Small intestine (tissue), 7 donors: Measurements from ENCODE around the gene CDC42BPB. TPM values are rescaled to one million over a fixed set of nuclear protein-coding genes. Genes with fewer than 3 reads are reported as not detected.
A peak's percentile ranks its signal among the peaks of the same experiment; 100 is the strongest.

ENCODE experiments used
- DNase-seq, 2 donors: peaks; one replicate each; pipeline versions ENCODE4 v3.0.0 to v3.0.0-alpha.2; 2013
- FAIRE-seq: peaks from 2 replicates; lab custom pipeline; 2012; peaks lifted over from hg19 to GRCh38; lab: Jason Lieb, UNC
- H3K27ac ChIP-seq, 3 donors: one replicate each; pipeline ENCODE4 v1.5.1; 2013; ENCODE audit warnings: low read length in 2 of 3, mild to moderate bottlenecking in 2 of 3, control low read depth in 1 of 3, inconsistent platforms in 1 of 3, low read depth in 1 of 3, moderate library complexity in 1 of 3
- H3K27me3 ChIP-seq, 3 donors: one replicate each; pipeline ENCODE4 v1.6.1; 2013; ENCODE audit warnings: low read length in 3 of 3, inconsistent platforms in 1 of 3; ENCODE audit not compliant: control insufficient read depth in 3 of 3, insufficient read depth in 3 of 3
- H3K36me3 ChIP-seq, 3 donors: one replicate each; pipeline ENCODE4 v1.6.1; 2013; ENCODE audit warnings: low read length in 3 of 3, inconsistent platforms in 1 of 3, low read depth in 1 of 3, mild to moderate bottlenecking in 1 of 3, moderate library complexity in 1 of 3; ENCODE audit not compliant: control insufficient read depth in 3 of 3, insufficient read depth in 2 of 3
- H3K4me1 ChIP-seq, 3 donors: one replicate each; pipeline ENCODE4 v1.6.1; 2013; ENCODE audit warnings: low read length in 2 of 3, inconsistent platforms in 1 of 3, low read depth in 1 of 3, mild to moderate bottlenecking in 1 of 3, moderate library complexity in 1 of 3; ENCODE audit not compliant: control insufficient read depth in 3 of 3, insufficient read depth in 2 of 3
- H3K4me3 ChIP-seq, 3 donors: one replicate each; pipeline ENCODE4 v1.5.1; 2013; ENCODE audit warnings: low read length in 3 of 3, control low read depth in 1 of 3, inconsistent platforms in 1 of 3, low read depth in 1 of 3, mild to moderate bottlenecking in 1 of 3, moderate library complexity in 1 of 3
- H3K9me3 ChIP-seq, 2 donors: one replicate each; pipeline ENCODE4 v1.6.1; 2013; ENCODE audit warnings: low read depth in 1 of 2, low read length in 1 of 2; ENCODE audit not compliant: control insufficient read depth in 2 of 2, insufficient read depth in 1 of 2
- WGBS, 3 donors: extraction: QIAGEN DNeasy Blood & Tissue Kit; methylation state at CpG; one replicate each; pipeline ENCODE4 v1.1.7; 2013; 5-methylcytosine and 5-hydroxymethylcytosine counted together
- polyA plus RNA-seq, 4 donors: library from polyadenylated mRNA; stranded (reverse) in 3 of 4; unstranded in 1 of 4; fragments of 200-250 nt in 3 of 4; fragments of 120-200 nt in 1 of 4; gene quantifications; one replicate each; pipeline versions ENCODE4 v1.2.1 to v1.2.3, GENCODE V29; 2013
- donor health status: healthy with polysubstance abuse.
- donor health status: control.
- donor health status: control.
- donor health status: Bipolar disorder and iron deficiency.
- donor health status: healthy.

CDC42BPB gene
- polyA plus RNA-seq, 4 donors = 29.2 to 69.4 (median 39.5) TPM

GRCh38 chr14:102967506-102967795, 89.9 kb downstream of the CDC42BPB start:
- Histone ChIP-seq H3K36me3 (peaks cover 26 to 87% (median 32%) of the 10 kb centered on the region in 3 donors), H3K4me3 (no peak overlapping the region), H3K27ac (no peak overlapping the region), H3K27me3 (no peaks in the 10 kb centered on the region), H3K4me1 (no peaks in the 10 kb centered on the region), H3K9me3 (no peaks in the 10 kb centered on the region)
- FAIRE-seq (no peak), DNase-seq (no peak)
- 91 to 95% (median 92%) methylated on average over 14 of the region's 14 CpGs for WGBS, 3 donors

DNA sequence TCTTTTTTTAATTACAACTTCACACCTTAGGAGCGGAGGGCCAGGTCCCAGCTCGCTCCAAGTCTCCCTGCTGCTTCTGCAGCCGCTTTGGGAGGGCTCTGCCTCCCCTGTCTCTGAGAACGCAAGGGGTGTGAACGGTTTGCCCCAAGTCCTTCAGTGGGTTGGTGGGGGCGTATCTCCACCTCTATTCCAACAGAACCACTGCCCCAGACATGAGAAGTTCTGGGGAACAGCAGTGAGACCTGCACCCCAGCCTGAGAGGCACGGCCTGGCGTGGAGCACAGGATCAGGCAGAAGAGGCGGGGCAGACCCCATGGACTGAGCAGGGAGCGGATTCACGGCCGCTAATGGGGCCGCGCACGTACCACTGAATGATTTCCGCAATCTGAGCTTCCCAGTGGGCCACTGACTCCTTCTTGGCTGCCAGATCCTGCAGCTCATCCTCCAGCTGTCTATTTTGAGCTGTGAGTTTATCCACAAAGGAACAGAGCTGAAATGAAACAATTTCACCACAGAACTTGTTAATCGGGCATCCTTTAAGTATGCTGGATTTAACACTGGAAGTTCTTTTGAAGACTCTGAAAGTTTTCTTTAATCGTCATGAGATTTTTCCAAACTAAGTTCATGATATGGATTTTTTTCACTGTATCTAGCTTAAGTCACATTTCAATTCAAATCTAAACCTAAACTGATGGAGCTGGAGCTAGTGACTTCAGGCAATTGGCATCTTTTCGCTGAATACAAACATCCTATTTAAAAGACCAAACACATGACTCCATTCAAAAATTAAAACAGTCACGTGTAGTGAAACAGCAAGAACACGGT, 90.5 kb downstream of the CDC42BPB start:
- Histone ChIP-seq H3K27ac (no peak overlapping the region), H3K4me1 (no peaks in the 10 kb centered on the region), H3K36me3 (peaks cover 26 to 87% (median 37%) of the 10 kb centered on the region in 3 donors), H3K27me3 (no peaks in the 10 kb centered on the region), H3K4me3 (no peak overlapping the region), H3K9me3 (no peaks in the 10 kb centered on the region)
- DNase-seq = no peak
- FAIRE-seq = no peak
- 89 to 95% (median 90%) methylated on average over 21 of the region's 21 CpGs for WGBS, 3 donors

DNA sequence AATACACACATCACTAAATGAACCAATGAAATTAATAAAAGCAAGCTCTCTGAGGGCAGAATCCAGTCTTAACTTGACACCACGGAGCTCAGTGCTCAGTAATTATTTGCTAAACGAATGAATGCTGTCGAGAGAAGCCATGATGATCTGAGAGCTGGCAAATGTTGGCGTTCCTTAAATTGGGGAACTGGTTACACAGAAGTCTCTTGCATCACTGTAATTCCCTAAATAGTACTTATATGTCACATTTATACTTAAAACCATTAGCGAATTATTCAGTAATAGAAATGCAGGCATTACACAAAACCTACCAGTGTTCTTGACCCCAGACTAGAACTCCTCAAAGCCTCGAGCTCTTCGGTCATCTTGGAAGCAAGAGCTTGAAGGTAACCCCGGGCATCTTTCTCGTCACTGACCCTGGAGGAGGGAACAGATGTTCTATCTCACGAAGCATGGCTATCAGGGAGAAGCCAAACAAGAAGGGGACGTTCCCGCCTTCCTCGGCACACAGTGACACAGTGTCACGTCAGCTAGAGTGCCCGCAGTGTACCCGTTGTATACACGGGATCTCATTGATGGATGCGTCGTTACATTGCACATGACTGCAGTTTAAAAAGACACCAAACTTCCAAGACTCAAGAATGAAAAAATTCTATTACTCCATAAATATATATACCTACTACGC, 91.2 kb downstream of the CDC42BPB start:
- FAIRE-seq = no peak
- no peaks in the 10 kb centered on the region for H3K4me1 ChIP-seq
- WGBS, 3 donors = 91 to 95% (median 95%) methylated on average over 20 of the region's 20 CpGs
- no peak overlapping the region for H3K4me3 ChIP-seq
- H3K27me3 ChIP-seq = no peaks in the 10 kb centered on the region
- DNase-seq = no peak
- H3K27ac ChIP-seq = no peak overlapping the region
- peaks cover 22 to 86% (median 37%) of the 10 kb centered on the region in 3 donors for H3K36me3 ChIP-seq
- no peaks in the 10 kb centered on the region for H3K9me3 ChIP-seq

DNA sequence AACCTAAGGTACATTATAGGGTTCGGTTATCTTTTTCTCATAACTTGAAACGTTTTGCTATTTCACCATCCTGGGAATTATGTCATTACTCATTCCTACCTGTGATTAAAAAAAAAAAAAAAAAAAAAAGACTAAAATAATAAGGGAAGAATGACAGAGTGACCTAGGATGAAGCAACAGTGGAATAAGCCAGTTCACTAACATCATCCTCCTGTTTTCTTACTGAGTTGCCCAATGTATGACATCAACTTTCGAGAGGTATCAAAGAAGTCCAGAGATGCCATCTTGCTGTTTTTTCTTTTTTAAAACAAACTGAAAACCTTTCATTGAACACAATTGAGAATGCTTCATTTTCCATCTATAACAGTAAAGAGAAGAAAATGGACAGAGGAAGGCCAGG, 92.1 kb downstream of the CDC42BPB start:
- 74 to 91% (median 86%) methylated on average over 3 of the region's 3 CpGs for WGBS, 3 donors
- FAIRE-seq (no peak), DNase-seq (peak in 1 of 2 donors; percentile 37)
- Histone ChIP-seq H3K27me3 (no peaks in the 10 kb centered on the region), H3K27ac (no peak overlapping the region), H3K4me1 (no peaks in the 10 kb centered on the region), H3K9me3 (no peaks in the 10 kb centered on the region), H3K4me3 (no peak overlapping the region), H3K36me3 (peaks cover 16 to 88% (median 40%) of the 10 kb centered on the region in 3 donors)

GRCh38 chr14:102964152-102964730, 93.1 kb downstream of the CDC42BPB start:
- Histone ChIP-seq H3K4me3 (no peak overlapping the region), H3K4me1 (no peaks in the 10 kb centered on the region), H3K36me3 (peaks cover 17 to 84% (median 30%) of the 10 kb centered on the region in 3 donors), H3K9me3 (no peaks in the 10 kb centered on the region), H3K27ac (no peak overlapping the region), H3K27me3 (no peaks in the 10 kb centered on the region)
- 95 to 96% (median 96%) methylated on average over 34 to 39 of the region's 39 CpGs for WGBS, 3 donors
- DNase-seq (no peak), FAIRE-seq (no peak)

GRCh38 chr14:102962111-102962627, 95.2 kb downstream of the CDC42BPB start:
- H3K36me3 ChIP-seq = peaks cover 7 to 82% (median 23%) of the 10 kb centered on the region in 3 donors
- H3K27ac ChIP-seq = no peak overlapping the region
- 58 to 76% (median 72%) methylated on average over 9 of the region's 9 CpGs for WGBS, 3 donors
- no peaks in the 10 kb centered on the region for H3K4me1 ChIP-seq
- H3K9me3 ChIP-seq = no peaks in the 10 kb centered on the region
- H3K27me3 ChIP-seq = no peaks in the 10 kb centered on the region
- DNase-seq = peak in 1 of 2 donors; percentile 23
- H3K4me3 ChIP-seq = no peak overlapping the region
- FAIRE-seq = no peak

GRCh38 chr14:102958461-102958860, 98.9 kb downstream of the CDC42BPB start:
- no peaks in the 10 kb centered on the region for H3K9me3 ChIP-seq
- H3K27ac ChIP-seq = no peak overlapping the region
- no peaks in the 10 kb centered on the region for H3K27me3 ChIP-seq
- whole genome bisulfite sequencing, 3 donors = 95 to 98% (median 97%) methylated on average over 10 of the region's 10 CpGs
- FAIRE-seq = no peak
- peaks cover 11 to 78% (median 17%) of the 10 kb centered on the region in 3 donors for H3K36me3 ChIP-seq
- no peak overlapping the region for H3K4me3 ChIP-seq
- H3K4me1 ChIP-seq = no peaks in the 10 kb centered on the region
- no peak for DNase-seq

GRCh38 chr14:102957222-102957621, 100.1 kb downstream of the CDC42BPB start:
- no peaks in the 10 kb centered on the region for H3K9me3 ChIP-seq
- peaks cover 13 to 80% (median 25%) of the 10 kb centered on the region in 3 donors for H3K36me3 ChIP-seq
- WGBS, 3 donors = 93 to 97% (median 93%) methylated on average over 10 of the region's 10 CpGs
- DNase-seq (no peak), FAIRE-seq (no peak)
- no peaks in the 10 kb centered on the region for H3K4me1 ChIP-seq
- H3K27me3 ChIP-seq = no peaks in the 10 kb centered on the region
- no peak overlapping the region for H3K27ac ChIP-seq
- H3K4me3 ChIP-seq = no peak overlapping the region
